ENCODE results near the gene CA4. TPM values are rescaled to one million over a fixed set of nuclear protein-coding genes. Genes with fewer than 3 reads are reported as not detected.
A peak's percentile ranks its signal among the peaks of the same experiment; 100 is the strongest.

CA4 gene
- total and polyA plus RNA-seq, 2 of the 8 experiments (the other 6 are each of a cell fraction or from before 2014, with no cell fraction given) = 3.6 to 4.2 TPM

GRCh38 chr17:60156746-60157145 lies 7.0 kb downstream of the CA4 start:
- Histone ChIP-seq H4K20me1 (replicated peaks in 1 of 2; ENCODE audit: control insufficient read depth in 1 of 2, insufficient read depth in 2 of 2, low read length in 2 of 2) (peaks cover 0 to 3% of the 10 kb centered on the region in 2 experiments), H2BK15ac (ENCODE audit: low read length) (no peak overlapping the region), H3K36me3 (ENCODE audit: control insufficient read depth in 2 of 4, insufficient read depth in 4 of 4, low read length in 3 of 4) (no peaks in the 10 kb centered on the region), H3K14ac (ENCODE audit: insufficient read length) (no peak overlapping the region), H3K23me2 (ENCODE audit: low read depth, low read length) (peaks cover 8% of the 10 kb centered on the region; the same call in 1 of the 2 replicates), H2BK5ac (ENCODE audit: low read depth, low read length) (0 out of 2 replicates have a peak overlapping the region, but pooled peaks have one; percentile 48), H3K27ac (ENCODE audit: low read depth, low read length) (no peak overlapping the region), H3K79me2 (ENCODE audit: control insufficient read depth in 1 of 2, insufficient read depth in 2 of 2, low read length in 2 of 2) (no peaks in the 10 kb centered on the region), H3K79me1 (ENCODE audit: low read depth, low read length) (no peaks in the 10 kb centered on the region), H3K56ac (replicated peaks; ENCODE audit: insufficient read length, low read depth, low read length) (no peak overlapping the region), H2BK20ac (ENCODE audit: low read length) (no peak overlapping the region), H4K8ac (ENCODE audit: extremely low read depth, insufficient read depth, low read length) (no peak overlapping the region), H4K91ac (replicated peaks; ENCODE audit: insufficient read length, low read length) (peak overlapping the region; percentile 66), H3K18ac (ENCODE audit: extremely low read depth, low read length) (peak overlapping the region; percentile 73; the same call in 1 of the 2 replicates), H3K9ac (replicated peaks in 1 of 4; ENCODE audit: extremely low read depth in 1 of 4, low read depth in 3 of 4, low read length in 3 of 4) (no peak overlapping the region), H2AFZ (ENCODE audit: low read length) (no peak overlapping the region), H2BK12ac (ENCODE audit: low read depth, low read length) (peak overlapping the region; percentile 95; the same call in 1 of the 2 replicates), H2AK5ac (ENCODE audit: low read depth, low read length) (0 out of 2 replicates have a peak overlapping the region, but pooled peaks have one; percentile 28), H4K5ac (ENCODE audit: insufficient read length, low read depth, low read length) (no peak overlapping the region), H3K9me3 (ENCODE audit: insufficient read depth in 2 of 2, low read depth in 1 of 2, low read length in 1 of 2) (no peaks in the 10 kb centered on the region), H3K4me1 (replicated peaks in 1 of 4; ENCODE audit: control insufficient read depth in 3 of 4, insufficient read depth in 4 of 4, low read length in 3 of 4) (peaks cover 7 to 34% (median 22%) of the 10 kb centered on the region in 4 experiments), H3K4me2 (ENCODE audit: insufficient read depth in 1 of 2, low read depth in 2 of 2, low read length in 2 of 2) (no peak overlapping the region), H3K4me3 (ENCODE audit: extremely low read depth in 1 of 4, insufficient read depth in 2 of 4, low read depth in 3 of 4, low read length in 4 of 4) (no peak overlapping the region), H3K23ac (ENCODE audit: insufficient read length) (no peak overlapping the region), H3K4ac (replicated peaks; ENCODE audit: insufficient read length, low read depth, low read length) (no peak overlapping the region), H2BK120ac (replicated peaks; ENCODE audit: low read depth, low read length) (no peak overlapping the region), H3K27me3 (replicated peaks in 1 of 4; ENCODE audit: control insufficient read depth in 3 of 4, extremely low read depth in 1 of 4, insufficient read depth in 3 of 4, low read length in 3 of 4) (peaks cover 0 to 4% (median 2%) of the 10 kb centered on the region in 4 experiments; a peak in 2 of 7 replicates)
- ChIA-PET CTCF (ENCODE audit: partially characterized antibody) (interaction anchor here (0.6 to 9.0 kb wide), 3 partner anchors 13 to 1054 kb away, joined by 5 to 148 read pairs (median 6); no protein-coding TSS in a partner anchor), POLR2A (ENCODE audit: partially characterized antibody) (interaction anchor here (1.4 kb wide), 1 partner anchor 14 kb away, joined by 5 read pairs; no protein-coding TSS in a partner anchor)
- DNase-seq (ENCODE audit: low read depth in 1 of 2, low spot score in 2 of 2) (no peak), FAIRE-seq (no peak)
- no peak for TF ChIP-seq CHD1 (IDR thresholded peaks at IDR 0.05; ENCODE audit: low read depth, low read length)
- no peak for TF ChIP-seq KDM1A (IDR thresholded peaks at IDR 0.05; ENCODE audit: borderline replicate concordance, low read length)
- no peak for TF ChIP-seq SIRT6 (IDR thresholded peaks at IDR 0.05; ENCODE audit: low read length)
- TF ChIP-seq RFX5 (IDR thresholded peaks at IDR 0.05; ENCODE audit: borderline replicate concordance, low read depth, low read length) = no peak
- TF ChIP-seq ZNF274 (IDR thresholded peaks at IDR 0.05; ENCODE audit: borderline replicate concordance, extremely low read depth, low read length) = no peak
- TF ChIP-seq SRF (IDR thresholded peaks at IDR 0.05; ENCODE audit: low read depth, low read length) = no peak
- TF ChIP-seq CBX8 (IDR thresholded peaks at IDR 0.05; ENCODE audit: borderline replicate concordance, low read depth, low read length) = no peak
- TF ChIP-seq SIN3A (conservative IDR thresholded peaks at IDR 0.05 in 1 of 2, IDR thresholded peaks at IDR 0.05 in 1 of 2; ENCODE audit: low read depth in 1 of 2, low read length in 2 of 2) = no peak
- TF ChIP-seq RNF2 (IDR thresholded peaks at IDR 0.05; ENCODE audit: borderline replicate concordance, low read depth, low read length, missing control alignments, poor library complexity, severe bottlenecking) = no peak
- TF ChIP-seq EP300 (IDR thresholded peaks at IDR 0.05; ENCODE audit: borderline replicate concordance in 1 of 2, low read depth in 2 of 2, low read length in 2 of 2) = no peak
- no peak for TF ChIP-seq ATF3 (IDR thresholded peaks at IDR 0.05; ENCODE audit: insufficient read depth, low read depth, low read length)
- WGBS, 2 experiments (ENCODE audit: extremely low coverage in 1 of 2, insufficient coverage in 1 of 2, insufficient read length in 1 of 2, insufficient replicate concordance in 2 of 2, low coverage in 1 of 2, low lambda C conversion rate in 2 of 2, missing lambda C conversion rate in 1 of 2) = 87% methylated on average over 7 of the region's 8 CpGs; no CpG with 5 or more reads in 1 of the 2 experiments
